B cell (primary cell): Measurements from ENCODE around the gene SAMSN1.

Experiments used
- CTCF ChIP-seq: fragments of 200-600 bp; IDR thresholded peaks from one replicate; pipeline ENCODE4 v1.8.0; 2022; ENCODE audit warnings: antibody characterized with exemption, mild to moderate bottlenecking
- EZH2 ChIP-seq: IDR thresholded peaks from 2 replicates; pipeline ENCODE4 v1.6.1; 2012; ENCODE audit warnings: borderline replicate concordance, low read depth, mild to moderate bottlenecking, moderate library complexity, low read length; ENCODE audit not compliant: insufficient read depth, poor library complexity, severe bottlenecking

GRCh38 chr21:14557413-14557812 is 11.3 kb upstream of the SAMSN1 start:
- TF ChIP-seq CTCF: no peak
- no peak for TF ChIP-seq EZH2
